IPS DF 4.7 (cell line): ENCODE results near the gene KCP.
A peak's percentile ranks its signal among the peaks of the same experiment; 100 is the strongest.
"Not testable (repeated sequence)": the region's sequence is repeated elsewhere in the genome, so short reads cannot be mapped to it uniquely, and the experiment has no call there.

ENCODE experiments used
- DNase-seq: peaks from one replicate; pipeline ENCODE4 v3.0.0-alpha.2; 2013; ENCODE audit warnings: low spot score; ENCODE audit errors: extremely low read depth

KCP gene

DNA sequence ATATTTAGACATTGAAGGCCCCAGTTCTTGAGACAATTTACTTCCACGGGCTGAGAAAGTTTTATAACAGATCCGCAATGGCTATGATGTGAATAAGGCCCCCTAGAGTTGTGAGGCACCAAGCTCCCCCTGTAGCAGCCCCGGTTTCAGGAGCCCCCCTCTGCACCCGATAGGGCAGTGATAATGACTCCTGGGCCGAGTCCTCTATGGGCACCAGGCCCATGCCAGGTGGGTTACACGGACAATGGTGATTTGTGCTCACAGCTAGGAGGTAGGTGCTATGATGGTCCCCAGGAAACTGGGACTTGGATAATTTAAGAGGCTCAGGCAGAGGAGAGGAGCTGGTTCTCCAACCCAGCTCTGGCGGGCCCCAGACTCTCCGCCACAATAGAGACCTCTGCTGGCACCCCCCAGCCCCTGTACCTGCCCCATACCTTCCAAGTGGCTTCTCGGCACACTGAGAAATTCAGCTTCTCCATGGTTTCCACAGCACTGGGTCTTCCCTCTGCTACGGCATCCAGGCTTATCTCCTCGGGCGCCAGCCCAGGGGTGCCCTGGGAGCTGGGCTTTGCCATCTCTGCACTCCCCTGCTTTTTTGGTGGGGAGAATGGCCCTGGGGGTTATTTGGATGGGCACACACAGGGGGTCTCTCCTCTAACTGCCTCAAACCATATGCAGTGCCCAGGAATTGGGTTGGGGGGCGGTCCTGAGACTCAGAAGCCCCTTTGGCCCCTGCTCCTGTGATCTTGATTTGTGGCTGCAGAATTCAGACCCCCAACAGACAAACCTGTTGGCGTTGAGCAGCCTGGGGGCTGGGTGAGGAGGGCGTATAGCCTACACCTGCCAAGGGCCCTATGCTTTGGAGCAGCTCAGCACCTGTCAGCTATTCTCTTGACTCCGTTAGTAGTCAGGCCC is 12.2 kb upstream of the KCP start:
- no peak for DNase-seq

DNA sequence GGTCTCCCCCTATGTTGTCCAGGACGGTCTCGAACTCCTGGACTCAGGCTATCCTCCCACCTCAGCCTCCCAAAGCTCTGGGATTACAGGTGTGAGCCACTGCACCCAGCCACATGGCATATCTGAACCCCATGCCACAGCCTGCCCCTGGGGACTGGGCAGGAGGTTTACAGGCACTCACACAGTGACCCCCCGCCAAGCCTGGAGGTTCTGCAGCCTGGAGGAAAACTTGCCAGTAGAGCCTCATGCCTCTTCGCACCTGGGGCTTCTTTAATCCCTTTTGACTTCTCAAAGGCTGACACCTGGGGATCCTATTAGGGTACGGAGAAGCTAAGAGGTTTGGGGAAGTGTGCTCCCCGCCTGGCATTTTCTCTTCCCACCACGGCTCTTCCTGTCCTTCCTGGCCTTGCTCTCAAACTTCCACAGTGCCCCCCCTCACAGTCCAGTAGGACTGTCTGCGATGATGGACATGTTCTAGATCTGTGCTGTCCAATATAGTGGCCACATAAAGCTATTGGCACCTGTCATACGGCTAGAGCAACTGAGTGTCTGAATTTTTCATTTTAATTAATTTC is 11.4 kb upstream of the KCP start:
- no peak for DNase-seq

GRCh38 chr7:128920913-128921582 is 10.5 kb upstream of the KCP start:
- DNase-seq = no peak

- no peak for DNase-seq
These were observed 9.6 kb upstream of the KCP start for GRCh38 chr7:128919881-128920799.

GRCh38 chr7:128919241-128919640 is 8.7 kb upstream of the KCP start:
- no peak for DNase-seq

DNA sequence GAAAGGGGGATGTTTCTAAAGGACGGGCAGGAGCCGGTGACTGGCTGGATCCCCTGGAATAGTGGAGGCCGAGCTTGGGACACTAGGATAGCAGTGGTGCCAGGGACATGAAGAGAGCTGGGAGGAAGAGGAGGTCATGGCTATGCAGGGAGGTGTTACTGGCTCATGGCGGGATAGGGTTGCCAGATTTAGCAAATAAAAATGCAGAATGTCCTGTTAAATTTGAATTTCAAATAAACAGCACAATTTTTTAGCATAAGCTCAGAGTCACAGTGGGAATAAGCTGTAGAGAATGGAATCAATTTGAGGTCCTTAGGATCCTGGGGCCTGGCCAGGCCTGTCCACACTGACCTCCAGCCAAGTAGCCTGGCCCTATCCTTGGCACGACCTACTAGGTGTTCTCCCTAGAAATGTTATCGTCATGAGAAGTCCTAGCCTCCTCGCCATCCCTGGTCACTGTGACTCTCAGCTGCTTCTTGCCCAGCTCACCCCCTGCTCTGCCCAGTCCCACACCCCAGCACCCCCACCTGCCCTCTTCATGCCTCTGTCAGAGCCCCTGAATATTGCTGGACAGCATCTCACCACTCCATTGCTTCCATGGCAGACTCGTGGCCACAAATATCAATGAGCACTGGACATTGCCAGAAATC is 7.6 kb upstream of the KCP start:
- no peak for DNase-seq

DNA sequence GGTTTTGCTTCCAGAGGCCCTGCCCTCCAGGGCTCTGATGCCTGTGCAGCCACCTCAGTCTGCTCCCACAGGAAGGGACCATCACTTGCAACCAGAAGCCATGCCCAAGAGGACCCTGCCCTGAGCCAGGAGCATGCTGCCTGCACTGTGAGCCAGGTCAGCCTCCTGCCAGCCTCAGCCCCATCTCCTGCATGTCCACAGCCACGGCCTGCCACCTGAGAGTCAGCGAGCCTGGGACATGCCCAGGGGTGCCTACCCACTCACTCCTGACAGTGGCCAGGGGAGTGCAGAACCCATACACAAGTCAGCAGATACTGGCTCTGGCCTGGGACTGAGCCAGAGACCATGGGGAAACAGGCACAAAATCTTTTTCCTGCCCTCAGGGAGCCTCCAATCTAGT is 6.6 kb upstream of the KCP start:
- no peak for DNase-seq

DNA sequence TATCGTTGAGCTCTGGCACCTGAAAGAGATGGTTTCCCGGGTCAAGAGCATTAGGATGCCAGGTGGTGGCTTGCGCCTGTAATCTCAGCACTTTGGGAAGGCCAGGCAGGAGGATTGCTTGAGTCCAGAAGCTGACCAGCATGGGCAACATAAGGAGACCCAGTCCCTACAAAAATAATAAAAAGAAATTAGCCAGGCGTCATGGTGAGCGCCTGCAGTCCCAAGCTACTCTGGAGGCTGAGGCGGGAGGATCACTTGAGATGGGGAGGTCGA is 6.1 kb upstream of the KCP start:
- DNase-seq = no peak

DNA sequence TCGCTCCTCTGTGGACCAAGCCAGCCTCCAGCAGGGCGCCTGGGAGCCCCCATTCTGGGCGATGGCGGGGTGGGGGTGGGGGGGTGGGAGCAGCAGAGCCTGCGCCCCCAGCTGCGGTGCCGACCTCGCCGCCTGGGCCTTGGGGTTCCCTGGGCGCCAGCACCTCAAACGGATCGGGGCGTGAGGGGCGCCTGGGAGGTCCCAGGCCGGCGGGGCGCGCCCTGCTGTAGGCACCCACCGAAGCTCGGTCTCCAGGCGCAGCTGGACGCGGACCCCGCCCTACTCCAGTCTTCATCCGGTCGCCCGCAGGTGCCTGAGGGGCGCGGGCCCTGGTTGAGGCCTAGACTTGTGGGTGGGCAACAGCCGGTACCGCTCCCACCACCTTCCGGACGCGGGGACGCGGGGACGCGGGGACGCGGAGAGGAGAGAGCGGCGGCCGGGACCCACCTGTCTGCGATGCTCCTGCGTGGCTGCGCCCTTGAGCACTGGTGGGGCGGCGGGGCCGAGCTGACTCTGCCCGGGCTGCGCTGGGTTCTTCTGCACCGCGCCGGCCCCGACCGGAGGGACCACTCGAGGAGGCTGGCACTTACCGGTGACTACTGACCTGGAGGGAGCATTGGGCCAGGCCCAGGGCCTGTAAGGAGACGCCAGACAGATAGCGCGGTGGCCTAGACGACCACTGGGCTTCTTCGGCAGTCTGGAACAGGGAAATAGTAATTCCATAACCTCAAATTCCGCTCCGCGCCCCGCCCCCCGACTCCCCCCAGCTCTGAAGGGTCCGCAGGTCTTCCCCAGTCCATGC is 5.5 kb upstream of the KCP start:
- no peak for DNase-seq

DNA sequence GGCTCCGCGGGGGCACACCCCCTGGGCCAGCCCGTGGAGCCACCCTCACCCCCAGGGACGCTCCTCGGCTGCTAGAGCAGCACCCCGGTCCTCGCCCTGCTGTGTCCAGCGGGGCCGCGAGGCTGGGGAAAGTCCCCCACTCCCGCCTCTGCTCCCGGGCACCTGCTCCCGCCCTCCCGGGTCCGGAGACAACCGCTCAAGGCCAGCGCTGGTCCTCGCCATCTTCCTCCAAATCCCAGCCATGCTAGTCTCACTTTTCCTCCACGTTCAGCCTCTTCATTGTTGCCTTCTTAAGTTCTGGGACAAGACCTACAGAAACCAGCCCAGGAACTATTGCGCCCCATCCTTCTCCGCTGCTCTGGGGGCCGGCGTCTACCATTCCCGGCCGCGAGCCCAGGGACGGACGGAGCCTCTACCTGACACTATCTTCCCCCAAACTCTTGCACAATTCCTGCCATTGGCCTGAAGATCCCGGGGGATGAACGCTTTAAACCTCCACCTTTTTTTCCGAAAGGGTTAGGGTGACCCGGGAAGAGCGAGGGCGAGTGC is 4.8 kb upstream of the KCP start:
- DNase-seq = no peak

DNA sequence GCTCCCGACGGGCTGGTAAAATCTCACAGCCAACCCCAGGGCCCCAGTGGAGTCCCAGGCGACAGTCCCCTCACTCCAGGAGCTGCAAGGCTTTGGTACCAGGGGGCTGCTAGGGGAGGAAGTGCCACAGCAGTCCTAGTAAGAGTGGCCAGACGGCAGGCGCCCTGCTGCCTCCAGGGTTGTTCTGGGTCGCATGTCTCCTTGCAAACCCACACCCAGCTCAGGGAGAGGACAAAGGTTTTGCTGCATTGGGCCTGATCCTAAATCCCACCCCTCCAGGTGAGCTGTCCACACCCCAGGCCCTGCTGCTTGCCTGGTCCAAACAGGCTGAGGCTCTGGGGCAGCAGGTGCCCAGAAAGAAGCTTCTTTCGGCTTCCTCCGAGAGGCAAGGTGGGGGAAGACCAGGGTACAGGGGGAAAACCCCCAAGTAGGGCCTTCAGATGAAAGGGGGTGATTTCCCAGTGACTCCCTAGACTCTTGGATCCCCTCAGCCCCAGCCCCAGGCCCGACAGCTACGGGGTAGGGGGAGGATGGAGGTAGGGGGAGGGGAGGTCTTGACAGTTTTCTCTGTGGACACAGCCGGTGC is 4.2 kb upstream of the KCP start:
- DNase-seq = no peak

- no peak for DNase-seq
These were observed 3.5 kb upstream of the KCP start for GRCh38 chr7:128913870-128914565.

DNA sequence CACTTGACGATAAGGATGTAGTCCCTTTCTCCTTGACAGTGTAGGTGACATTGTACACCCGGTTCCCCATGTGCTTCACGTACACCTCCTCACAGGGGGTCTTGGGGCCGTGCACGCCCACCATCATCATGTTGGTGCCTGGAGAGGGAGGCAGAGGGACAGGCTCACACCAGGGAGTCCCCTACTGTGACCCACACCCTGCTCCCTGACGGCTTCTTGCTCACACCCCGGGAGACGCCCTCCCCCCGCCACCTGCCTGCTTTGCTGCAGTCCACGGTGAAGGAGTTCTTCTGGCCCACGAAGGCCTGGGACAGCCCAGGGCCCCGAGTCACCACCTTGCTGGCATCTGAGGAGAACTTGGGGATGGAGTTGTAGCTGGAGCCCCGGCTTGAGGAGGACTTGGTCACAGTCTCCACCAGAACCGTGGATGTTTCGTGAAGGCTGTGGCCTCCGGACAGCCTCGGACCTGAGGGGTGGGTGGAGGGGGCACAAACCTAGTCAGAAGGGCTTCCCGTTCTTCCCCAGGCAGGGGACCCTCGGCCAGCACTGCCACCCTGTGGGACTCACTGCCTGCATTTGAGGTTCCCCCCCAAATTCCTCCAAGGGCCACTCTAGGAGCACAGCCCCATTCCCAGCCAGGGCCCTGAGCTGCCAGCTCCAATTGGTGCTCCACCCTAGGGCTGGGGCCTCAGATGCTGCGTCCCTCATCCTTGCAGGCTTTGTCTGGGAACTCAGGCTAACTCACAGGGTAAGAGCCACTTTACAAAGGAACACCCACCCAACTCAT is 2.4 kb upstream of the KCP start:
- DNase-seq = not testable (repeated sequence)

DNA sequence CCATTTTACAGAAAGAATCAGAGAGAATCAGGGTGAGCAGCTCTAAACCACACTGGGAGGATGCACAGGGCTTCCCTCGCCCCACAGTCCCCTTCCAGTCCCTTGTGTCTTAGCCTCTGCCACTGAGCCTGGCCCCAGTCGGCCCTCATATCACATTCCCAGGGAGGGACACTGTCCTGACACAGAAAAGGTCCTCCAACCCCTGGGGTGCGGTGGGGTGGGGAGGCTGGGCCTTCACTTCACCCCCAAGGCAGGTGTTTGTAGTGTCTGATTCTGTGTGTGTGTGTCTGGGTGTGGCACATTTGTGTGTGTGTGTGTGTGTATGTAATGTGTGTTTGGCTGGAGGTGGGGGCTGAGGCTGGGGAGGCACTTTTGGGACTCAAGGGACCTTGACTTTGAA is 1.8 kb upstream of the KCP start:
- no peak for DNase-seq

DNA sequence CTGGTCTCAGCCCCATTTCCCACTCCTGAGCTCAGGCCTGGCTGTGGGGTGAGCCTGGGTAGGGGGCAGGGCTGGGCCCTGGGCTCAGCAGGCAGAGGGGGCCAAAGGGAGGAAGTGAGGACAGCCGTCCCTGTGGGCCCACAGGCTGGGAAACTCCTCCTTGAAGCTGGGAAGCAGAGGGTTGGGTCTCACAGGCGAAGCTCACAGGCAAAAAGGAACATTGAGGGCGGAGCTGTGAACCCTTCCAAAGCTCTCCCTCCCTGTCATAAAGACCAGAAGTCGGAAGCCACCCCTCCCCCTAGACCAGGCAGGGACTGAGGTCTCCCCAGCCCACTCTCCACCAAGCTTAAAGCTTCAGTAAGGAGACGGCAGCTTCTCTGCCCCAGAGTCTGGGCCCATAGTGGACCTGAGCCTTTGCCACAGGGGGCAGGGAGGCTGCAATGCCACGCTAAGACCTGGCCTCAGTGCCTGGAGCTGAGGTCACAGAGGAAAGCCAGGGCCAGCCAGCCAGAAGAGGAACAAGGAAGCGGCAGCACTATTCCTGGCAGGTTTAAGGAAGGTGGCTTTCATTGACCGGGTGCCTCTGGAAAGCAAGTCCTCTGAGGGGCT is 1.0 kb upstream of the KCP start:
- DNase-seq = peak; percentile 79

- no peak for DNase-seq
These were observed 612 bp downstream of the KCP start for GRCh38 chr7:128909625-128910568.
